Aorta (tissue), 5 donors: Measurements from ENCODE around the gene GPR173. TPM values are rescaled to one million over a fixed set of nuclear protein-coding genes. Genes with fewer than 3 reads are reported as not detected.
A peak's percentile ranks its signal among the peaks of the same experiment; 100 is the strongest.

ENCODE experiments used
- ATAC-seq: fragments of 200-7000 bp; cut with Tn5 transposase; one replicate; pipeline ENCODE4 v1.9.1; 2022; ENCODE audit warnings: moderate library complexity; ENCODE audit not compliant: low FRiP score
- DNase-seq, 2 donors: peaks; one replicate each; pipeline ENCODE4 v3.0.0-alpha.2; 2020
- H3K27ac ChIP-seq, 2 donors: one replicate each; pipeline ENCODE4 v1.5.1; 2013; ENCODE audit warnings: low read length in 2 of 2, mild to moderate bottlenecking in 2 of 2, moderate library complexity in 2 of 2, control low read depth in 1 of 2, inconsistent platforms in 1 of 2, low read depth in 1 of 2
- H3K27me3 ChIP-seq, 2 donors: one replicate each; pipeline ENCODE4 v1.6.1; 2013; ENCODE audit warnings: control low read depth in 1 of 2, low read length in 1 of 2, mild to moderate bottlenecking in 1 of 2, moderate library complexity in 1 of 2; ENCODE audit not compliant: insufficient read depth in 2 of 2, control insufficient read depth in 1 of 2
- H3K36me3 ChIP-seq, 2 donors: one replicate each; pipeline ENCODE4 v1.6.1; 2013; ENCODE audit warnings: control low read depth in 1 of 2, low read length in 1 of 2, mild to moderate bottlenecking in 1 of 2; ENCODE audit not compliant: insufficient read depth in 2 of 2, control insufficient read depth in 1 of 2
- H3K4me1 ChIP-seq, 2 donors: one replicate each; pipeline ENCODE4 v1.6.1; 2013; ENCODE audit warnings: low read length in 2 of 2, control low read depth in 1 of 2, mild to moderate bottlenecking in 1 of 2, moderate library complexity in 1 of 2; ENCODE audit not compliant: insufficient read depth in 2 of 2, control insufficient read depth in 1 of 2
- H3K4me3 ChIP-seq, 2 donors: one replicate each; pipeline ENCODE4 v1.5.1; 2013; ENCODE audit warnings: low read length in 2 of 2, control low read depth in 1 of 2, mild to moderate bottlenecking in 1 of 2
- H3K9me3 ChIP-seq: one replicate; pipeline ENCODE4 v1.6.1; 2013; ENCODE audit warnings: mild to moderate bottlenecking, low read length; ENCODE audit not compliant: control insufficient read depth
- WGBS, 2 donors: extraction: QIAGEN DNeasy Blood & Tissue Kit; methylation state at CpG; one replicate each; pipeline ENCODE4 v1.1.7; 2013; 5-methylcytosine and 5-hydroxymethylcytosine counted together
- intact Hi-C, 2 donors: fragments of 100-400 bp; cut with DNase I; formaldehyde crosslinking; loops; one replicate each; pipeline versions ENCODE4 v1.14.2 to v1.15.0; 2022
- polyA plus RNA-seq, 2 donors: library from polyadenylated mRNA; stranded (reverse); fragments of 200-250 nt; gene quantifications; one replicate each; pipeline ENCODE4 v1.2.3, GENCODE V29; 2013
- total RNA-seq, 2 donors: library from RNA; stranded (reverse); fragmentation: NEBNext Ultra II Directional; extraction: Animal tissue kit (Norgen Biotek cat#: 25700); gene quantifications; one replicate each; pipeline ENCODE4 v1.2.1, GENCODE V29; 2021
- donor health status: healthy with polysubstance abuse.
- donor health status: Bipolar disorder and iron deficiency.
- donor health status: DM: no; HTN: no; CAD: no.
- donor health status: DM: no; HTN: no; CAD: no.
- donor health status: DM: yes; HTN: yes; CAD: no.

The GPR173 gene
- total and polyA plus RNA-seq, 4 donors = under 0.01 to 7.1 (median 2.8) TPM

DNA sequence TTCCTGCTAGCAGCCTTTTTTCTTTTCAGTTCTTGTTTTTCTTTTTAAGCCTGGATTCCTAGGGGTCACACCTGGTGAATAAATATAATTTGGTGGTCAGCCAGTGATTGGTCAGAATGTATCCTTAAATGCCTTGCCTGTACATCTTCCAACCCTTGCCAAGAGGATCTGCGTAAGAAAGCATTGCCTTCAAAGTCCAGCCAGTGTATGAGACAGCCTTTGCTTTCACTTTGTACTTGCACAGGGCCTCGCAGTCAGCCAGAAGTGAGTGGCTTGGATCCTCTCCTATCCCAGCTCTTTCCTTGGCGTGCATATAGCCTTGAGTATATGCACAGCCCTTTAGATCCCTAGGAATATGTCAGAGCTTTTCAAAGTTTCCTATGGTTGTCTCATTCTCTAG is 67.5 kb downstream of the GPR173 start:
- H3K36me3 ChIP-seq = no peaks in the 10 kb centered on the region
- H3K27ac ChIP-seq = no peak overlapping the region
- peak; percentile 41 for ATAC-seq
- intact Hi-C loops = no loop called here
- DNase-seq = no peak
- H3K9me3 ChIP-seq = no peaks in the 10 kb centered on the region
- no peak overlapping the region for H3K4me3 ChIP-seq
- H3K4me1 ChIP-seq = no peaks in the 10 kb centered on the region
- WGBS, 2 donors = 4 to 32% methylated on average over 3 of the region's 3 CpGs
- H3K27me3 ChIP-seq = no peaks in the 10 kb centered on the region

DNA sequence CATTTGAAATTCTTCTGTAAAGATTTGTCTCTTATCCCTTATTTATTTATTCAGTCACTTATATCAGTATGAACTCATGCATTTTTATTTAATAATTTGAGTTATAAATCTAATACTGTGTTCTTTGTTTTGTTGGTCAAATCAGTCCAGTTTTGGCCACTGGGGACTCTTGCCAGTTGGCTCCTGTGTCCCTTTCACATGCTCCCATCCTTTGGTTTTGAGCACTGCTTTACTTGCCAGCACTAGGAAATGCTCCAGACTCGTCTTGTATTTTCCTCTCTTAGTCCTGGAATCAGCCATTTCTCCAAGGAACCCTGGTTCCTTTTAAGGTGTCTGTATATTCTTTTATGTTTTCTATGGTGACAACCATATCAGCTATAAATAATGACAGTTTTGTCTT is 73.4 kb downstream of the GPR173 start:
- Histone ChIP-seq H3K4me3 (no peak overlapping the region), H3K36me3 (peaks cover 0 to 1% of the 10 kb centered on the region in 2 donors), H3K4me1 (no peaks in the 10 kb centered on the region), H3K27me3 (no peaks in the 10 kb centered on the region), H3K9me3 (no peaks in the 10 kb centered on the region), H3K27ac (no peak overlapping the region)
- intact Hi-C loops = no loop called here
- ATAC-seq (peak; percentile 29), DNase-seq (no peak)
- 2 to 12% methylated on average over 1 of the region's 1 CpG for WGBS, 2 donors

DNA sequence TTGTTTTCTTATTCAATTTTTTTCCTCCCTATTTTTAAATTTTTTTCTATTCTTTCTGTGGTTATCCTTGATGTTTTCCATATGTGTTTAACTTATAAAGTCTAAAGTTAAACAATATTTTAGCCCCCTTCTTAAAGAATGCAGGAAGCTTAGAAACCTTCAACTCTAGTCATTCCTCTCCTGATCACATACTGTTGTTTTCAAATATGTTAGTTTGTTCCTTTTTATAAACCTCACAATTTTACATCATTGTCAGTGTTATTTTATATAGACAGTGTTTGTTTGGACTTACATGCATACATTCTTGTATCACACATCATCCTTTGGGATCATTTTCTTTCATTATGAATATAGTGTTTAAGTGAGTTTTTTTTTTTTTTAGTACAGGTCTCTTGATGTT is 76.9 kb downstream of the GPR173 start:
- Histone ChIP-seq H3K27me3 (no peaks in the 10 kb centered on the region), H3K4me1 (no peaks in the 10 kb centered on the region), H3K36me3 (peaks cover 0 to 1% of the 10 kb centered on the region in 2 donors), H3K4me3 (no peak overlapping the region), H3K9me3 (no peaks in the 10 kb centered on the region), H3K27ac (no peak overlapping the region)
- no peak for DNase-seq
- intact Hi-C loops = no loop called here
- no peak for ATAC-seq

DNA sequence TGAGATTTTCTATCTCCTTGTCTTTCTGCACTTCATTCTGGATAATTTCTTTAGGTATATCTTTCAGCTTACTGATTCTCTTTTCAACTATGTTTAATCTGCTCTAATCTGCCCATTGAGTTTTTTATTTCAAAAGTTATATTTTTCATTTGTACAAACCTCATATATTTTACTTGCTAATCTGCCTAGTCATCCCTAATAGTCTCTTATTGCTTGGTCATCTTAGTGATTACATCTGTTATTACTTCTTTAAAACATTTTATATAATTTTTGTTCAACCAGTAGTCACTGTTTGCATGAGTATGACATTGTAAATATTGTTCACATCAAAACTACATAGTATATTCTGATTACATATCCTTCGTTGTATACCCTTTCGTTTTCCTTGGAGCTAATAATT is 77.8 kb downstream of the GPR173 start:
- H3K27ac ChIP-seq = no peak overlapping the region
- DNase-seq = no peak
- H3K4me1 ChIP-seq = no peaks in the 10 kb centered on the region
- ATAC-seq = no peak
- intact Hi-C loops = no loop called here
- no peaks in the 10 kb centered on the region for H3K9me3 ChIP-seq
- no peaks in the 10 kb centered on the region for H3K27me3 ChIP-seq
- peaks cover 0 to 1% of the 10 kb centered on the region in 2 donors for H3K36me3 ChIP-seq
- no peak overlapping the region for H3K4me3 ChIP-seq
- WGBS, 2 donors = 84 to 100% methylated on average over 2 of the region's 2 CpGs

DNA sequence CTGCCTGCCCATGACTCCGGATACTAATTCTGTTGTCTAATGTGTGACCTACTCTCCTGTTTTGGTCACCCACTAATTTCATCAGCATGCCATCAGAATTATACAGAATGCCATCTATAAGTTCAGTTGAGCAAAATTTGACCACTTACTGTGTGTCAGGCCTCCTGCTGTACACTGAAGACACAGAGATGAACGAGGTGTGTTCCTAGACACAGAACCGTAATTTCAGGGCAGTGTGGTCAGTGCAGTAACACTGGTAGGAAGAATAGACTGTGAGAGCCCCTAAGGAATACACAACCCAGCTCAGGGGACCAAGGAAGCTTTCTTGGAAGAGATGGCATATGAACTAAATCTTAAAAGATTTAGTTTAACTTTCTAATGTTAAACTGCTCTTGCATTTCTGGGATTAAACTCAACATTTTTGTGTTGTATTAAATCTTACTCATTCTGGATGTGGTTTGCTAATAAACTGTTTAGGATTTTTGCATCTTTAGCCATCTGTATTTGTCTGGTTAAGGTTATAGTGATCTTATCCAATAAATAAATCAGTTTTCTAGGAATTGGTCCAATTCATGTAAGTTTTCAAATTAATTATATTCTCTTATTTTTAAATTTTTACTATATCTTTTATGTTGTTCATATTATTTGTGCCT is 79.6 kb downstream of the GPR173 start:
- no peak for ATAC-seq
- Histone ChIP-seq H3K27ac (no peak overlapping the region), H3K4me3 (no peak overlapping the region), H3K9me3 (no peaks in the 10 kb centered on the region), H3K27me3 (no peaks in the 10 kb centered on the region), H3K36me3 (peaks cover 0 to 1% of the 10 kb centered on the region in 2 donors), H3K4me1 (no peaks in the 10 kb centered on the region)
- 82 to 89% methylated on average over 3 of the region's 3 CpGs for WGBS, 2 donors
- intact Hi-C loops = no loop called here
- no peak for DNase-seq

Other genes starting within 250 kb of the GPR173 start
- gene XAGE5, start 237.5 kb upstream of the GPR173 start, total RNA-seq = not detected
- gene XAGE5, start 237.5 kb upstream of the GPR173 start, polyA plus RNA-seq = not detected
- gene XAGE3, start 180.7 kb upstream of the GPR173 start, total RNA-seq = not detected
- not detected for gene XAGE3, start 180.7 kb upstream of the GPR173 start, polyA plus RNA-seq
- gene FAM156B, start 151.5 kb upstream of the GPR173 start, total RNA-seq = 10 to 100 TPM; 14.1 to 21.5 TPM
- 100 to 1,000 TPM in 1 of 2 donors, 1 to 10 TPM in 1; 4.0 to 126 TPM for gene FAM156B, start 151.5 kb upstream of the GPR173 start, polyA plus RNA-seq
- gene FAM156A, start 90.3 kb upstream of the GPR173 start, total RNA-seq = 10 to 100 TPM; 14.7 to 29.5 TPM
- gene FAM156A, start 90.3 kb upstream of the GPR173 start, polyA plus RNA-seq = 10 to 100 TPM in 1 of 2 donors, 1 to 10 TPM in 1; 5.8 to 40.3 TPM
- 10 to 100 TPM; 65.0 to 89.3 TPM for gene TSPYL2, start 33.6 kb downstream of the GPR173 start, total RNA-seq
- gene TSPYL2, start 33.6 kb downstream of the GPR173 start, polyA plus RNA-seq = 100 to 1,000 TPM in 1 of 2 donors, 10 to 100 TPM in 1; 29.3 to 256 TPM
- gene KANTR, start 45.4 kb downstream of the GPR173 start, total RNA-seq = 10 to 100 TPM; 16.6 to 27.7 TPM
- 1 to 10 TPM; 1.6 to 9.4 TPM for gene KANTR, start 45.4 kb downstream of the GPR173 start, polyA plus RNA-seq
- gene KDM5C, start 176.4 kb downstream of the GPR173 start, total RNA-seq = 100 to 1,000 TPM in 1 of 2 donors, 10 to 100 TPM in 1; 78.7 to 118 TPM
- gene KDM5C, start 176.4 kb downstream of the GPR173 start, polyA plus RNA-seq = 10 to 100 TPM; 14.0 to 37.1 TPM
- 10 to 100 TPM; 17.1 to 27.4 TPM for gene IQSEC2, start 232.8 kb downstream of the GPR173 start, total RNA-seq
- gene IQSEC2, start 232.8 kb downstream of the GPR173 start, polyA plus RNA-seq = 10 to 100 TPM; 15.2 to 15.4 TPM